Epithelial cell of proximal tubule (primary cell): ENCODE results near the gene SLC25A12. TPM values are rescaled to one million over a fixed set of nuclear protein-coding genes. Genes with fewer than 3 reads are reported as not detected.
A peak's percentile ranks its signal among the peaks of the same experiment; 100 is the strongest.
"Not testable (repeated sequence)": the region's sequence is repeated elsewhere in the genome, so short reads cannot be mapped to it uniquely, and the experiment has no call there.

Source experiments
- DNase-seq: peaks from one replicate; pipeline ENCODE4 v3.0.0-alpha.2; 2011; ENCODE audit warnings: low read depth
- H3K4me3 ChIP-seq: 2 replicates; pipeline ENCODE4 v1.5.1; 2011; ENCODE audit warnings: low read depth, mild to moderate bottlenecking, low read length
- total RNA-seq: library from RNA; depleted of rRNA; stranded (reverse); fragments of >200 nt; gene quantifications from 2 replicates; pipeline ENCODE4 v1.2.3, GENCODE V29; 2015
- TF ChIP-seq, protein P1 (sequence below): conservative IDR thresholded peaks from 2 replicates; pipeline ENCODE4 v1.5.1; 2012; ENCODE audit warnings: low read depth, mild to moderate bottlenecking, low read length

SLC25A12 gene
- total RNA-seq, 1 donor from 2014 or later: 8.6 TPM

GRCh38 chr2:171813729-171814128 is 80.3 kb downstream of the SLC25A12 start:
- no peak for DNase-seq
- TF ChIP-seq, protein P1, sequence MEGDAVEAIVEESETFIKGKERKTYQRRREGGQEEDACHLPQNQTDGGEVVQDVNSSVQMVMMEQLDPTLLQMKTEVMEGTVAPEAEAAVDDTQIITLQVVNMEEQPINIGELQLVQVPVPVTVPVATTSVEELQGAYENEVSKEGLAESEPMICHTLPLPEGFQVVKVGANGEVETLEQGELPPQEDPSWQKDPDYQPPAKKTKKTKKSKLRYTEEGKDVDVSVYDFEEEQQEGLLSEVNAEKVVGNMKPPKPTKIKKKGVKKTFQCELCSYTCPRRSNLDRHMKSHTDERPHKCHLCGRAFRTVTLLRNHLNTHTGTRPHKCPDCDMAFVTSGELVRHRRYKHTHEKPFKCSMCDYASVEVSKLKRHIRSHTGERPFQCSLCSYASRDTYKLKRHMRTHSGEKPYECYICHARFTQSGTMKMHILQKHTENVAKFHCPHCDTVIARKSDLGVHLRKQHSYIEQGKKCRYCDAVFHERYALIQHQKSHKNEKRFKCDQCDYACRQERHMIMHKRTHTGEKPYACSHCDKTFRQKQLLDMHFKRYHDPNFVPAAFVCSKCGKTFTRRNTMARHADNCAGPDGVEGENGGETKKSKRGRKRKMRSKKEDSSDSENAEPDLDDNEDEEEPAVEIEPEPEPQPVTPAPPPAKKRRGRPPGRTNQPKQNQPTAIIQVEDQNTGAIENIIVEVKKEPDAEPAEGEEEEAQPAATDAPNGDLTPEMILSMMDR: no peak
- no peak overlapping the region for H3K4me3 ChIP-seq

GRCh38 chr2:171813126-171813525 is 80.9 kb downstream of the SLC25A12 start:
- H3K4me3 ChIP-seq: no peak overlapping the region
- TF ChIP-seq, protein P1: no peak
- DNase-seq: no peak

- no peak overlapping the region for H3K4me3 ChIP-seq
- DNase-seq: peak; percentile 1
- TF ChIP-seq, protein P1: peak; percentile 40
Observed at GRCh38 chr2:171811245-171811628, 82.8 kb downstream of the SLC25A12 start.

- no peak for DNase-seq
- TF ChIP-seq, protein P1: no peak
- H3K4me3 ChIP-seq: no peak overlapping the region
Observed at GRCh38 chr2:171810422-171811244, 83.4 kb downstream of the SLC25A12 start.

GRCh38 chr2:171808885-171809284 is 85.2 kb downstream of the SLC25A12 start:
- H3K4me3 ChIP-seq, DNase-seq: not testable (repeated sequence)

GRCh38 chr2:171807831-171808393 is 86.1 kb downstream of the SLC25A12 start:
- TF ChIP-seq, protein P1: no peak
- H3K4me3 ChIP-seq: no peak overlapping the region
- no peak for DNase-seq

DNA sequence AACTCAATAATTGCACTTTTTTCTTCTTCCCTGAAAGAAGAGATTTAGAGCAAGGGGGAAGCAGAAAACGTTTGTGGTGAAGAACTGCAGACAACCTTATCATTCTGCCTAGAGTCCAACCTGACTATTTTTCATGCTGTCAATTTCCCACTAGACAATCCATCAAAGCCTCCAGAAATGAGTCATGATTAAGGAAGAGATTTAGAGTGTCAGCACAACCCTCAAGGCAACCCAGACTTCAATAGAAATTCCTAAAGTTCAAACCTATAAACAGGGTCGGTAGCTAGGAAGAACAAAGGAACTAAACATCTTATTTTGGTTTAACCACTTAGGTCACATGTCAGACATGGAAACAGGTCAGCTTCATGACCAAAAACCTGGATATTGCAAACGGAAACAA is 86.9 kb downstream of the SLC25A12 start:
- H3K4me3 ChIP-seq: no peak overlapping the region
- TF ChIP-seq, protein P1: no peak
- DNase-seq: no peak
